Brain microvascular endothelial cell (primary cell): Measurements from ENCODE around the gene TXNRD2.

Experiments
- DNase-seq: peaks from one replicate; pipeline ENCODE4 v3.0.0-alpha.2; 2020
- H3K27ac ChIP-seq: fragments of 250-450 bp; sonication (Bioruptor Pico); 2 replicates; pipeline ENCODE4 v1.5.1; 2020; ENCODE audit warnings: mild to moderate bottlenecking, moderate library complexity
- H3K27me3 ChIP-seq: fragments of 250-450 bp; sonication (Bioruptor Pico); replicated peaks from 2 replicates; pipeline ENCODE4 v1.5.1; 2020; ENCODE audit warnings: mild to moderate bottlenecking
- H3K36me3 ChIP-seq: fragments of 250-450 bp; sonication (Bioruptor Pico); replicated peaks from 2 replicates; pipeline ENCODE4 v1.5.1; 2020; ENCODE audit warnings: mild to moderate bottlenecking
- H3K4me3 ChIP-seq: 2 replicates; pipeline ENCODE4 v1.5.1; 2011; ENCODE audit warnings: low read depth, mild to moderate bottlenecking, control low read depth, low read length, moderate library complexity
- in situ Hi-C: cut with HindIII; loops from 2 replicates; pipeline ENCODE4 v1.10.0; 2017; ENCODE audit warnings: low sequenced_read_pairs, low pct_ligation_motif_present
- TF ChIP-seq, protein P1 (sequence below): IDR thresholded peaks from 2 replicates; pipeline ENCODE4 v1.5.1; 2011; ENCODE audit warnings: low read depth, mild to moderate bottlenecking, moderate library complexity, low read length, control low read depth, inconsistent platforms; ENCODE audit errors: missing control alignments

The TXNRD2 gene

DNA sequence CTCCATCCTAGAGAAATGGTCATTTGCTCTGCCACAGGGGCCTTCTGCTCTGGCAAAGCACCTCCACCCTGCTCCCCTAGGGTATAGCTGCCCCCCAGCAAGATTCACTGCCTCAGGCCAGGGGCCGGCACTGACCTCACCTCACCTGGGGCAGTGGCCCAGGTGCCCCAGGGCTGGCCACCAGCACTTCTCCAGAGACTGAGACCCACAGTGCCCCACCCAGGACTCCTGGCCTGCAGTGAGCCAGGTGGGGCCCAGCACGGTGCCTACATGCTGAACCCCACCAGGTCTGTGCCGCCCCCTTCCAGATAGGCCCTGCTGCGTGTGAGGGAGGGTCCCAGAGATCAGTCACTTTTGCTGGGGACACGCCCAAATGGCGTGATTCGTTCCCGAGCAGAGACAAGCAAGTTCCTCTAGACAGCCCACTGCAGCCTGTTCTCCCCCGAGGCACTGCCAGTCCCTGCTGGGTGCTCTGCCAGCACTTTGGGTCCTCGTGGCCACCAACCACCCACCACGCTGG is 97.7 kb downstream of the TXNRD2 start:
- Histone ChIP-seq H3K27ac (no peak overlapping the region), H3K27me3 (no peaks in the 10 kb centered on the region), H3K4me3 (no peak overlapping the region), H3K36me3 (peaks cover 8% of the 10 kb centered on the region)
- TF ChIP-seq, protein P1, sequence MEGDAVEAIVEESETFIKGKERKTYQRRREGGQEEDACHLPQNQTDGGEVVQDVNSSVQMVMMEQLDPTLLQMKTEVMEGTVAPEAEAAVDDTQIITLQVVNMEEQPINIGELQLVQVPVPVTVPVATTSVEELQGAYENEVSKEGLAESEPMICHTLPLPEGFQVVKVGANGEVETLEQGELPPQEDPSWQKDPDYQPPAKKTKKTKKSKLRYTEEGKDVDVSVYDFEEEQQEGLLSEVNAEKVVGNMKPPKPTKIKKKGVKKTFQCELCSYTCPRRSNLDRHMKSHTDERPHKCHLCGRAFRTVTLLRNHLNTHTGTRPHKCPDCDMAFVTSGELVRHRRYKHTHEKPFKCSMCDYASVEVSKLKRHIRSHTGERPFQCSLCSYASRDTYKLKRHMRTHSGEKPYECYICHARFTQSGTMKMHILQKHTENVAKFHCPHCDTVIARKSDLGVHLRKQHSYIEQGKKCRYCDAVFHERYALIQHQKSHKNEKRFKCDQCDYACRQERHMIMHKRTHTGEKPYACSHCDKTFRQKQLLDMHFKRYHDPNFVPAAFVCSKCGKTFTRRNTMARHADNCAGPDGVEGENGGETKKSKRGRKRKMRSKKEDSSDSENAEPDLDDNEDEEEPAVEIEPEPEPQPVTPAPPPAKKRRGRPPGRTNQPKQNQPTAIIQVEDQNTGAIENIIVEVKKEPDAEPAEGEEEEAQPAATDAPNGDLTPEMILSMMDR, result no peak
- no peak for DNase-seq
- in situ Hi-C loops, result no loop called here

GRCh38 chr22:19843107-19843856 is 98.3 kb downstream of the TXNRD2 start:
- Histone ChIP-seq H3K4me3 (no peak overlapping the region), H3K27ac (no peak overlapping the region), H3K36me3 (peaks cover 5% of the 10 kb centered on the region), H3K27me3 (no peaks in the 10 kb centered on the region)
- no peak for DNase-seq
- in situ Hi-C loops, result no loop called here
- TF ChIP-seq, protein P1, result no peak

DNA sequence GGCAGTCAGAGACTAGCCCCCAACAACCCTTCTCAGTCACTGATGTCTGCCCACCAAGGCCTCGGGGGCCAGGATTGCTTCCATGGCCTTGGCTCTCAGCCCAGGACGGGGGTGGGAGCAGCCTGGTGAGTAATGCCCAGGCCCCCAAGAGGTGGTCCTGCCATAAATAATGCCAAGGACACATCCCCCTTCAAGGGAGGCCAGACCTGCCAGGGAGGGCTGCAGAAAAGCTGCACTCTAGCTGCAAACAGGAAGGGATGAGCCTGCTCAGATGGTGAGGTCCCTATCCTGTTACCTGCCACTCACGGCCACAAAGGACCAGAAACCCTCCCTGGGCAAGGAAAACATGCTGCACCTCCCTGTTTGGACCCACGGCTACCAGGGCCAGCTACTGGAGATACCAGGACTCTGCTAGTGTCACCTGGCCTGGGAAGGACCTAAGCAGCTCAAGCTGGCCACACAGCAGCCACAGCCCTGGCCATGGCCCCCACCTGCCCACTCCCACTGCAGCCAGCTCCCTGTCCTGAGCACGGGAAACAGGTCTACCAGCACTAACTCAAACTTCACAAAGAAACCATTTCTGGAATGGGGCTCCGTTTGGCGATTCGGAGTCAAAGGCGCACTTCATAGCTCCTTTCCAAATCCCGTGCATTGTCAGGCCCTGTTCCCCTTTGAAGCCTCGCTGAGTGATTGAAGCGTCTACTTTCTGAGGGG is 99.1 kb downstream of the TXNRD2 start:
- TF ChIP-seq, protein P1, result no peak
- Histone ChIP-seq H3K4me3 (no peak overlapping the region), H3K27me3 (no peaks in the 10 kb centered on the region), H3K27ac (no peak overlapping the region), H3K36me3 (peaks cover 5% of the 10 kb centered on the region)
- in situ Hi-C loops, result no loop called here
- no peak for DNase-seq

DNA sequence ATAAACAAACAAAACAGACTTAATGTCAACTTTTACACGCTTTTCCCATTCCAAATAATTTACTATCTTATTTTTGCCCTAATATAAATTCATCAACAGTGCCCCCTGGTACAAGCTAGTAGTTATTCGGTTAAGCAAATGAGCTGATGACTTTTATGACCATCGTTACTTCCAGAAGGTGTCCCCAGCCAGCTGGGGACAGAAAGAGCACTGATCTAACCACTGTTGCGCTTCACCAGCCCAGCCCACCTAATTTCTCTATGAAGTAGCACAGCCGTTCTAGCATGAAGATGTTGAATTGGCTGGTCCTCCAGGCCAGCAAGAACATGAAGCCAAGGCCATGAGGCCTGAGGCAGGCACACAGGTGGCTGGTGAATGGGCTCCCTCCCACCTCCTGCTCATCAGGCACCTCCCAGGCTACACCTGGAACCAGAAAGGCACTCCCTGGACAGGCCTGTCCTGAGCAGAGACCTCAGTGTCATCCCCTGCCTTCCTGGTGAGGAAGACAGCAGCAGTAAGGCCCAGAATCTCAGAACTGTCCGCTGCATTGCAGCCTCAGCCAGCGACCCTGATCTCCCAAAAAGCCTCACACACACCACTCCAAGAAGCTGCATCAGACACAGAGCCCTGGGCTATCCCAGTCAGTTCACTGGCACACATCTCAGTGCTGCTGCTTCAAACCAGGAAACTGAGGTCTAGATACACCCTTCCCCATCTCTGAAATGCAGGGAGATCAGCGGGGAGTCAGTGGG is 99.8 kb downstream of the TXNRD2 start:
- H3K27me3 ChIP-seq, result no peaks in the 10 kb centered on the region
- no peak overlapping the region for H3K4me3 ChIP-seq
- no peak overlapping the region for H3K27ac ChIP-seq
- DNase-seq, result no peak
- H3K36me3 ChIP-seq, result peaks cover 1% of the 10 kb centered on the region
- in situ Hi-C loops, result no loop called here
- TF ChIP-seq, protein P1, result no peak

DNA sequence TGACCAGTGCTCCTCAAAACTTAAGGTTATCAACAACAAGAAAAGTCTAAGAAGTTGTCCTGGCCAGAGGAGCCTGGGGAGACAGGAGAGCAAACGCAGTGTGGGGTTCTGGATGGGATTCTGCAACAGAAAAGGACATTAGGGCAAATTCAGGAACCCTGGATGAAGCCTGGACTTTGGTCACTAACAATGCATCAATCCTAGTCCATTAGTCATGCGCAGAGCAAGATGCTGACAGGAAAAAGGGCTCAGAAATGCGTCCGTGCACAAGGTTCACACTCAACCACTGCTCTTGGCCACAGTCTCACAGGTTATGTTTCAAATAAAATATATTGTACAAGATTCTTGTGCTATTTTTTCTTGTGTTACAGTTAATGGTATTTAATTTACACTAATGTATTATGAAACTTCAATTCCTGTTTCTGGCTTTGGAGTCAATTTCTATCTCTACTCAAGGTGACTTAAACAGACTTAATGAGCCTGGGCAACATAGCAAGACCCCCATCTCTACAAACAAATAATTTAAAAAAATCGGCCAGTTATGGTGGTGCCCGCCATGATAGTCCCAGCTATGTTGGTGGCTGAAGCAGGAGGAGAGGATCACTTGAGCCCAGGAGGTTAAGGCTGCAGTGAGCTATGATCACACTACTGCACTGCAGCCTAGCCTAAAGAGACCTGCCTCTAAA is 100.5 kb downstream of the TXNRD2 start:
- Histone ChIP-seq H3K4me3 (no peak overlapping the region), H3K27me3 (no peaks in the 10 kb centered on the region), H3K36me3 (no peaks in the 10 kb centered on the region), H3K27ac (no peak overlapping the region)
- in situ Hi-C loops, result no loop called here
- DNase-seq, result no peak
- TF ChIP-seq, protein P1, result no peak
